Measurements from ENCODE around the gene TRIB2.

DNA sequence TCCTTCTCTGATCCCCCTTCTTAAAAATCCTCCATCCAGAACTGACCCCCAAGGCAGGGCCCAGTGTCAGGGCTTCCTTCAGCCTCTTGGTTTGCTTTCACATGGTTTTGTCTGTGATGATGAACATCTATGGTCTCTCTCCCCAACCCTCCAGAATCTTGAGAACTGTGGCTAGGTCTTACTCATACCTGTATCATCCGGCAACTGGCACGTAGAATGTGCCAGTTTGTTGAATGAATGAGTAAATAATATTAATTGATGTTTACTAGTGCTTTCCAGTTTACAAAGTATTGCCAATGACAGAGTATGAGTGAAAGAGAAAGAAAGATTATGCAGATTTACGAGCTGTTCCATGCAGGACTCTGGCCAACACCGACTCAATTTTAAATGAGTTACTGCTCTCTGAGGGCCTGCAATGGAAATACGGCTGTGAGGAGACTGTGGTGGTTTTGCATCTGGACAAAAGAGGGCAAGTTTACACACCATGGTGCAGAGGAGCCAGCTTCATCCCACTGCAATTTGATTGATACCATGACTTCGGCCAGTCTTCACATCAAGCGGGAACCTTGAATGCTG lies 29.9 kb upstream of the TRIB2 start:
- TF ChIP-seq CTCF (IDR thresholded peaks at IDR 0.05): no peak
- no peak for TF ChIP-seq POLR2A (IDR thresholded peaks at IDR 0.05)
